GM23248 (cell line): Measurements from ENCODE around the gene MRPL24. TPM values are rescaled to one million over a fixed set of nuclear protein-coding genes. Genes with fewer than 3 reads are reported as not detected.

Source experiments
- DNase-seq: peaks from one replicate; pipeline ENCODE4 v3.0.0-alpha.2; 2015
- H2AFZ ChIP-seq: fragments of 200-600 bp; sonication (generic); 2 replicates; pipeline ENCODE4 v1.6.1; 2016; ENCODE audit warnings: antibody characterized with exemption
- H3F3A ChIP-seq: fragments of 200-600 bp; sonication (generic); 2 replicates; pipeline ENCODE4 v1.6.1; 2016; ENCODE audit warnings: mild to moderate bottlenecking, antibody characterized with exemption, mixed run types; ENCODE audit not compliant: insufficient read depth
- H3K27ac ChIP-seq: fragments of 200-600 bp; sonication (generic); 2 replicates; pipeline ENCODE4 v1.5.1; 2016; ENCODE audit warnings: mild to moderate bottlenecking
- H3K27me3 ChIP-seq: fragments of 200-600 bp; sonication (generic); replicated peaks from 2 replicates; pipeline ENCODE4 v1.6.1; 2016; ENCODE audit warnings: mild to moderate bottlenecking; ENCODE audit not compliant: insufficient read depth
- H3K36me3 ChIP-seq: fragments of 200-600 bp; sonication (generic); 2 replicates; pipeline ENCODE4 v1.6.1; 2016; ENCODE audit warnings: low read depth, mild to moderate bottlenecking
- H3K4me1 ChIP-seq: fragments of 200-600 bp; sonication (generic); 2 replicates; pipeline ENCODE4 v1.6.1; 2016; ENCODE audit warnings: mild to moderate bottlenecking; ENCODE audit not compliant: insufficient read depth
- H3K4me2 ChIP-seq: fragments of 200-600 bp; sonication (generic); one replicate; pipeline ENCODE4 v1.6.1; 2016; ENCODE audit warnings: mild to moderate bottlenecking; ENCODE audit not compliant: unreplicated experiment
- H3K4me3 ChIP-seq: fragments of 200-600 bp; sonication (generic); 2 replicates; pipeline ENCODE4 v1.5.1; 2016; ENCODE audit warnings: mild to moderate bottlenecking
- H3K79me2 ChIP-seq: fragments of 200-600 bp; sonication (generic); 2 replicates; pipeline ENCODE4 v1.6.1; 2016; ENCODE audit warnings: mild to moderate bottlenecking; ENCODE audit not compliant: insufficient read depth
- H3K9ac ChIP-seq: fragments of 200-600 bp; sonication (generic); 2 replicates; pipeline ENCODE4 v1.6.1; 2016; ENCODE audit warnings: mild to moderate bottlenecking
- H3K9me2 ChIP-seq: fragments of 200-600 bp; sonication (generic); 2 replicates; pipeline ENCODE4 v1.6.1; 2016; ENCODE audit warnings: mixed run types, mild to moderate bottlenecking, moderate library complexity; ENCODE audit not compliant: insufficient read depth
- H3K9me3 ChIP-seq: fragments of 200-600 bp; sonication (generic); one replicate; pipeline ENCODE4 v1.6.1; 2017; ENCODE audit warnings: low read depth
- H4K20me1 ChIP-seq: fragments of 200-600 bp; sonication (generic); 2 replicates; pipeline ENCODE4 v1.6.0; 2016; ENCODE audit not compliant: insufficient read depth
- EZH2 ChIP-seq: fragments of 200-600 bp; sonication (generic); IDR thresholded peaks from 2 replicates; pipeline ENCODE4 v1.6.1; 2018; ENCODE audit warnings: antibody characterized with exemption, mild to moderate bottlenecking; ENCODE audit not compliant: insufficient read depth, poor library complexity, severe bottlenecking
- EZH2phosphoT487 ChIP-seq: fragments of 200-600 bp; sonication (generic); IDR thresholded peaks from 2 replicates; pipeline ENCODE4 v1.6.1; 2018; ENCODE audit warnings: antibody characterized with exemption, moderate library complexity, mild to moderate bottlenecking, low read depth; ENCODE audit not compliant: insufficient read depth
- WGBS, 2 experiments: methylation state at CpG; one replicate each; pipeline ENCODE4 v1.1.6; 2015 to 2017; ENCODE audit warnings: low lambda C conversion rate in 2 of 2, low coverage in 1 of 2; ENCODE audit errors: missing lambda C conversion rate in 2 of 2; 5-methylcytosine and 5-hydroxymethylcytosine counted together
- in situ Hi-C: fragments of 300-500 bp; cut with MboI; formaldehyde crosslinking; loops from 2 replicates; pipeline ENCODE4 v1.15.0; 2020
- polyA plus RNA-seq: library from polyadenylated mRNA; unstranded; fragments of >200 nt; fragmentation: Nextera tagmentation; extraction: Ambion mirVana; gene quantifications from 2 replicates; pipeline ENCODE4 v1.2.1, GENCODE V29; 2016
- total RNA-seq: library from RNA; depleted of rRNA; stranded (reverse); fragments of >200 nt; shearing (Covaris generic); gene quantifications from 2 replicates; pipeline ENCODE4 v1.2.3, GENCODE V29; 2014

The MRPL24 gene
- total and polyA plus RNA-seq, 2 experiments from 2014 or later, result 55.7 to 93.7 TPM

GRCh38 chr1:156775799-156776198 lies 34.9 kb upstream of the MRPL24 start:
- no peak for DNase-seq
- H3K9ac ChIP-seq, result no peak overlapping the region
- WGBS, 2 experiments, result 77 to 78% methylated on average over 5 of the region's 5 CpGs
- peaks cover 8% of the 10 kb centered on the region; the same call in 1 of the 2 replicates for H3K36me3 ChIP-seq
- H3K4me2 ChIP-seq, result no peak overlapping the region
- no peak for TF ChIP-seq EZH2
- TF ChIP-seq EZH2phosphoT487, result no peak
- no peak overlapping the region for H3K4me3 ChIP-seq
- H3K4me1 ChIP-seq, result peaks cover 19% of the 10 kb centered on the region
- H3K9me3 ChIP-seq, result no peaks in the 10 kb centered on the region
- H2AFZ ChIP-seq, result no peak overlapping the region
- peaks cover 9% of the 10 kb centered on the region; the same call in 1 of the 2 replicates for H3F3A ChIP-seq
- H3K9me2 ChIP-seq, result no peaks in the 10 kb centered on the region
- in situ Hi-C loops, result no loop called here
- peaks cover 98% of the 10 kb centered on the region for H3K79me2 ChIP-seq
- H4K20me1 ChIP-seq, result peaks cover 16% of the 10 kb centered on the region
- no peaks in the 10 kb centered on the region for H3K27me3 ChIP-seq
- no peak overlapping the region for H3K27ac ChIP-seq

GRCh38 chr1:156773607-156774006 lies 32.7 kb upstream of the MRPL24 start:
- no peak overlapping the region for H3K4me3 ChIP-seq
- peaks cover 98% of the 10 kb centered on the region for H3K79me2 ChIP-seq
- H4K20me1 ChIP-seq, result peaks cover 16% of the 10 kb centered on the region
- H3K9me2 ChIP-seq, result no peaks in the 10 kb centered on the region
- H3F3A ChIP-seq, result peaks cover 9% of the 10 kb centered on the region; the same call in 1 of the 2 replicates
- no peak overlapping the region for H3K27ac ChIP-seq
- in situ Hi-C loops, result no loop called here
- no peaks in the 10 kb centered on the region for H3K9me3 ChIP-seq
- WGBS, 2 experiments, result 83 to 92% methylated on average over 3 of the region's 3 CpGs
- H3K4me1 ChIP-seq, result peaks cover 36% of the 10 kb centered on the region
- DNase-seq, result peak; percentile 15
- no peak overlapping the region for H2AFZ ChIP-seq
- TF ChIP-seq EZH2, result no peak
- peaks cover 13% of the 10 kb centered on the region; the same call in 1 of the 2 replicates for H3K36me3 ChIP-seq
- no peaks in the 10 kb centered on the region for H3K27me3 ChIP-seq
- no peak overlapping the region for H3K9ac ChIP-seq
- no peak overlapping the region for H3K4me2 ChIP-seq

- no peaks in the 10 kb centered on the region for H3K9me2 ChIP-seq
- H2AFZ ChIP-seq, result no peak overlapping the region
- H3K9me3 ChIP-seq, result no peaks in the 10 kb centered on the region
- no peak for DNase-seq
- peaks cover 9% of the 10 kb centered on the region; the same call in 1 of the 2 replicates for H3F3A ChIP-seq
- 58 to 59% methylated on average over 9 of the region's 9 CpGs for WGBS, 2 experiments
- H3K79me2 ChIP-seq, result peaks cover 98% of the 10 kb centered on the region
- peaks cover 16% of the 10 kb centered on the region for H4K20me1 ChIP-seq
- H3K4me1 ChIP-seq, result peaks cover 36% of the 10 kb centered on the region
- H3K27me3 ChIP-seq, result no peaks in the 10 kb centered on the region
- no peak overlapping the region for H3K9ac ChIP-seq
- no peak overlapping the region for H3K4me2 ChIP-seq
- in situ Hi-C loops, result no loop called here
- no peak overlapping the region for H3K4me3 ChIP-seq
- TF ChIP-seq EZH2phosphoT487, result no peak
- TF ChIP-seq EZH2, result no peak
- H3K36me3 ChIP-seq, result peaks cover 13% of the 10 kb centered on the region; the same call in 1 of the 2 replicates
- H3K27ac ChIP-seq, result no peak overlapping the region
Observed at GRCh38 chr1:156772728-156773497, 32.0 kb upstream of the MRPL24 start.

GRCh38 chr1:156772222-156772621 lies 31.3 kb upstream of the MRPL24 start:
- Histone ChIP-seq H2AFZ (no peak overlapping the region), H3K4me2 (no peak overlapping the region), H3K27ac (no peak overlapping the region), H3K4me1 (peaks cover 31% of the 10 kb centered on the region), H3K4me3 (no peak overlapping the region), H3F3A (peaks cover 9% of the 10 kb centered on the region; the same call in 1 of the 2 replicates), H3K36me3 (peaks cover 13% of the 10 kb centered on the region; the same call in 1 of the 2 replicates), H3K9me2 (no peaks in the 10 kb centered on the region), H3K79me2 (peaks cover 97% of the 10 kb centered on the region), H3K9ac (no peak overlapping the region), H3K9me3 (no peaks in the 10 kb centered on the region), H3K27me3 (no peaks in the 10 kb centered on the region), H4K20me1 (peaks cover 10% of the 10 kb centered on the region)
- TF ChIP-seq EZH2, result no peak
- no peak for TF ChIP-seq EZH2phosphoT487
- 74 to 80% methylated on average over 3 of the region's 3 CpGs for WGBS, 2 experiments
- no peak for DNase-seq
- in situ Hi-C loops, result no loop called here
